ENCODE results near the gene ARHGAP29. TPM values are rescaled to one million over a fixed set of nuclear protein-coding genes. Genes with fewer than 3 reads are reported as not detected.

The ARHGAP29 gene
- total and polyA plus RNA-seq, 2 of the 8 experiments (the other 6 are each of a cell fraction or from before 2014, with no cell fraction given) = 0.57 to 3.2 TPM

- no peak for DNase-seq (ENCODE audit: low read depth in 1 of 2, low spot score in 2 of 2)
- Histone ChIP-seq H3K23ac (ENCODE audit: insufficient read length) (no peak overlapping the region), H3K9me3 (ENCODE audit: insufficient read depth in 2 of 2, low read depth in 1 of 2, low read length in 1 of 2) (no peaks in the 10 kb centered on the region), H4K8ac (ENCODE audit: extremely low read depth, insufficient read depth, low read length) (no peak overlapping the region), H3K18ac (ENCODE audit: extremely low read depth, low read length) (no peak overlapping the region), H3K79me2 (ENCODE audit: control insufficient read depth in 1 of 2, insufficient read depth in 2 of 2, low read length in 2 of 2) (no peaks in the 10 kb centered on the region), H2AK5ac (ENCODE audit: low read depth, low read length) (no peak overlapping the region), H3K9ac (replicated peaks in 1 of 4; ENCODE audit: extremely low read depth in 1 of 4, low read depth in 3 of 4, low read length in 3 of 4) (no peak overlapping the region), H3K56ac (replicated peaks; ENCODE audit: insufficient read length, low read depth, low read length) (no peak overlapping the region), H3K27me3 (replicated peaks in 1 of 4; ENCODE audit: control insufficient read depth in 3 of 4, extremely low read depth in 1 of 4, insufficient read depth in 3 of 4, low read length in 3 of 4) (no peaks in the 10 kb centered on the region; a peak in 1 of 7 replicates), H3K4me1 (replicated peaks in 1 of 4; ENCODE audit: control insufficient read depth in 3 of 4, insufficient read depth in 4 of 4, low read length in 3 of 4) (peaks cover 0 to 14% (median 11%) of the 10 kb centered on the region in 4 experiments; a peak in 4 of 7 replicates), H3K27ac (ENCODE audit: low read depth, low read length) (no peak overlapping the region), H3K36me3 (ENCODE audit: control insufficient read depth in 2 of 4, insufficient read depth in 4 of 4, low read length in 3 of 4) (no peaks in the 10 kb centered on the region), H4K20me1 (replicated peaks in 1 of 2; ENCODE audit: control insufficient read depth in 1 of 2, insufficient read depth in 2 of 2, low read length in 2 of 2) (no peaks in the 10 kb centered on the region), H3K14ac (ENCODE audit: insufficient read length) (no peak overlapping the region), H4K91ac (replicated peaks; ENCODE audit: insufficient read length, low read length) (no peak overlapping the region), H2AFZ (ENCODE audit: low read length) (no peak overlapping the region), H2BK15ac (ENCODE audit: low read length) (no peak overlapping the region), H2BK120ac (replicated peaks; ENCODE audit: low read depth, low read length) (no peak overlapping the region), H3K4me3 (ENCODE audit: extremely low read depth in 1 of 4, insufficient read depth in 2 of 4, low read depth in 3 of 4, low read length in 4 of 4) (no peak overlapping the region), H2BK20ac (ENCODE audit: low read length) (no peak overlapping the region), H3K4me2 (ENCODE audit: insufficient read depth in 1 of 2, low read depth in 2 of 2, low read length in 2 of 2) (no peak overlapping the region), H3K23me2 (ENCODE audit: low read depth, low read length) (no peaks in the 10 kb centered on the region), H3K4ac (replicated peaks; ENCODE audit: insufficient read length, low read depth, low read length) (no peak overlapping the region), H3K79me1 (ENCODE audit: low read depth, low read length) (no peaks in the 10 kb centered on the region), H2BK5ac (ENCODE audit: low read depth, low read length) (no peak overlapping the region), H2BK12ac (ENCODE audit: low read depth, low read length) (no peak overlapping the region), H4K5ac (ENCODE audit: insufficient read length, low read depth, low read length) (no peak overlapping the region)
- no peak for FAIRE-seq
- ChIA-PET POLR2A (ENCODE audit: partially characterized antibody) (no interaction called here), CTCF (ENCODE audit: partially characterized antibody) (interaction anchor here (1.1 kb wide), 1 partner anchor 99 kb away, joined by 3 read pairs; no protein-coding TSS in a partner anchor)
- 100% methylated on average over 1 of the region's 1 CpG; no CpG with 5 or more reads in 1 of the 2 experiments for WGBS, 2 experiments (ENCODE audit: extremely low coverage in 1 of 2, insufficient coverage in 1 of 2, insufficient read length in 1 of 2, insufficient replicate concordance in 2 of 2, low coverage in 1 of 2, low lambda C conversion rate in 2 of 2, missing lambda C conversion rate in 1 of 2)
Observed at GRCh38 chr1:94124538-94124937, 112.8 kb downstream of the ARHGAP29 start.
